Brain microvascular endothelial cell (primary cell): Measurements from ENCODE around the gene PRDM16.

Source experiments
- DNase-seq: peaks from one replicate; pipeline ENCODE4 v3.0.0-alpha.2; 2020
- H3K27ac ChIP-seq: fragments of 250-450 bp; sonication (Bioruptor Pico); 2 replicates; pipeline ENCODE4 v1.5.1; 2020; ENCODE audit warnings: mild to moderate bottlenecking, moderate library complexity
- H3K27me3 ChIP-seq: fragments of 250-450 bp; sonication (Bioruptor Pico); replicated peaks from 2 replicates; pipeline ENCODE4 v1.5.1; 2020; ENCODE audit warnings: mild to moderate bottlenecking
- H3K36me3 ChIP-seq: fragments of 250-450 bp; sonication (Bioruptor Pico); replicated peaks from 2 replicates; pipeline ENCODE4 v1.5.1; 2020; ENCODE audit warnings: mild to moderate bottlenecking
- H3K4me3 ChIP-seq: 2 replicates; pipeline ENCODE4 v1.5.1; 2011; ENCODE audit warnings: low read depth, mild to moderate bottlenecking, control low read depth, low read length, moderate library complexity
- in situ Hi-C: cut with HindIII; loops from 2 replicates; pipeline ENCODE4 v1.10.0; 2017; ENCODE audit warnings: low sequenced_read_pairs, low pct_ligation_motif_present
- TF ChIP-seq, protein P1 (sequence below): IDR thresholded peaks from 2 replicates; pipeline ENCODE4 v1.5.1; 2011; ENCODE audit warnings: low read depth, mild to moderate bottlenecking, moderate library complexity, low read length, control low read depth, inconsistent platforms; ENCODE audit errors: missing control alignments

PRDM16 gene

DNA sequence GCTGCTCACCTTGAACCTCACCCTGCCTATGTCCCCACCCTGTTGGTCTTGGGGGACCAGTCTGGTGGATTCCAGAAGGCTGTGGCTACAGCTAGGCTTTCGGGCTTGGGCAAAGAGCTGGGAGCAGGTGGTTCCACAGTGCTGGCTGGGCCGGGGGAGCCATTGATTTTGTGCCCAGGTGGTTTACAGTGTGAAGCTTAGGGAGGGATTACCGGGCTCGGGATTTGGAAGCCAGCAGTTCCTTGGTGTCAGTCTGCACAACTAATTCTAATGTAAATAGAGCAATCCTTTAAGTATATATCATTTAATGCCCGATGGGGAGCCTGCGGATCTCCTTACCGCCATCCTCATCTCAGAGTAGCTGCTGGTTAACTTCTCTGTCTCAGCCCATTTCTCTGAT, 38.2 kb downstream of the PRDM16 start:
- Histone ChIP-seq H3K27me3 (no peaks in the 10 kb centered on the region), H3K4me3 (no peak overlapping the region), H3K36me3 (no peaks in the 10 kb centered on the region), H3K27ac (no peak overlapping the region)
- in situ Hi-C loops = no loop called here
- DNase-seq = no peak
- TF ChIP-seq, protein P1, sequence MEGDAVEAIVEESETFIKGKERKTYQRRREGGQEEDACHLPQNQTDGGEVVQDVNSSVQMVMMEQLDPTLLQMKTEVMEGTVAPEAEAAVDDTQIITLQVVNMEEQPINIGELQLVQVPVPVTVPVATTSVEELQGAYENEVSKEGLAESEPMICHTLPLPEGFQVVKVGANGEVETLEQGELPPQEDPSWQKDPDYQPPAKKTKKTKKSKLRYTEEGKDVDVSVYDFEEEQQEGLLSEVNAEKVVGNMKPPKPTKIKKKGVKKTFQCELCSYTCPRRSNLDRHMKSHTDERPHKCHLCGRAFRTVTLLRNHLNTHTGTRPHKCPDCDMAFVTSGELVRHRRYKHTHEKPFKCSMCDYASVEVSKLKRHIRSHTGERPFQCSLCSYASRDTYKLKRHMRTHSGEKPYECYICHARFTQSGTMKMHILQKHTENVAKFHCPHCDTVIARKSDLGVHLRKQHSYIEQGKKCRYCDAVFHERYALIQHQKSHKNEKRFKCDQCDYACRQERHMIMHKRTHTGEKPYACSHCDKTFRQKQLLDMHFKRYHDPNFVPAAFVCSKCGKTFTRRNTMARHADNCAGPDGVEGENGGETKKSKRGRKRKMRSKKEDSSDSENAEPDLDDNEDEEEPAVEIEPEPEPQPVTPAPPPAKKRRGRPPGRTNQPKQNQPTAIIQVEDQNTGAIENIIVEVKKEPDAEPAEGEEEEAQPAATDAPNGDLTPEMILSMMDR = no peak

GRCh38 chr1:3109355-3109754, 40.4 kb downstream of the PRDM16 start:
- Histone ChIP-seq H3K27me3 (no peaks in the 10 kb centered on the region), H3K4me3 (no peak overlapping the region), H3K27ac (no peak overlapping the region), H3K36me3 (no peaks in the 10 kb centered on the region)
- DNase-seq = no peak
- TF ChIP-seq, protein P1 = no peak
- in situ Hi-C loops = no loop called here

DNA sequence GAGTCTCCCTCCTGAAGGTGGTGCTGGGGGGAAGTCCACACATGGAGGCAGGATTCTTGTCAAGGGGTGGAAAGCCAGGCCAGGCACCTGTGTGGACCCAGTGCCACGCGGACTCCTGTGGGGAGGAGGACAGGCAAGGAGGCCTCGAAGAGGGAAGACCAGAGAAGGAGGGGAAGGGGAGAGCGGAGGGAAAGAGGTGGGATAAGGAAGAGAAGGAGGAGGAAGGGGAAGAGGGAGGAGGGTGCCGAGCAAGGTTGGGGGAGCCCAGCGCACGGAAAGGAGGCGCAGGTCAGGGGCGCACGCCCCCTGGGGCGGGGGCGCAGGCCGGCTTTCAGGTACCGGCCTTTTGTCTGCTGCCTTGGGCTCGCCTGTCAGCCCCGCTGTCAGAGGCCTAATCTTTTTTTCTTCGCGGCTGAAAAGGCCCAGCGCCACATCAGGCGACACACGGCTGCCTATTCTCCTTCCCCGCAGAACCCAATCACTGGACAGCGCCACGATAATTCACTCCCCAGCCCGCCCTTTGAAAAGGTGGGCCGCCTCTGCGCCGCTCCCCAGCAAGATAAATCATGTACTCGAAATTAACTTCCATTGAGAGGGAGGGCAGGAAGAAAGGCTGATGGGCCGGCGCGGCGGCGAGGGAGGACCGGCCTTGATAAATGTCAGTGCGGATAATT, 42.5 kb downstream of the PRDM16 start:
- no peak overlapping the region for H3K27ac ChIP-seq
- no peak overlapping the region for H3K4me3 ChIP-seq
- TF ChIP-seq, protein P1 = no peak
- H3K27me3 ChIP-seq = no peaks in the 10 kb centered on the region
- H3K36me3 ChIP-seq = no peaks in the 10 kb centered on the region
- no peak for DNase-seq
- in situ Hi-C loops = no loop called here

DNA sequence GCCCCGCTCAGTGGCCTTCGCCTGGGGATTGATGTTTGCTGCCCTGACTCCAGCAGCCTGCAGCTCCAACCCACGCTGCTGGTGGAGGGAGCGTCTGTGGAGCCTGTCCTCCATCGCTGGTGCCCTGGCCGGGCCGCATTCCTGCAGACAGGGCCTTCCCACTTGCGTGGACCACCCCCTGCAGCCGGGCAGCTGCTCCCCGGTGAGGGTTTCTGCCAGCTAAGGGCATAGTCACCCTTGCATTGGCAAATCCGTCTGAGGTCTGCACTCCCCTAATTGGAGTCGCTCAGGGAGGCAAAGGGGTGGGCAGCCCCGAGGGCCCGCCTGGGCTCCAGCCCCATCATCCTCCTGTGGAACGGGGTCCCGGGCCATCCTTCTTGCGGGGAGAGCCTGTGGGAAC, 43.5 kb downstream of the PRDM16 start:
- H3K27me3 ChIP-seq = no peaks in the 10 kb centered on the region
- no peaks in the 10 kb centered on the region for H3K36me3 ChIP-seq
- TF ChIP-seq, protein P1 = no peak
- DNase-seq = no peak
- no peak overlapping the region for H3K27ac ChIP-seq
- in situ Hi-C loops = no loop called here
- no peak overlapping the region for H3K4me3 ChIP-seq

DNA sequence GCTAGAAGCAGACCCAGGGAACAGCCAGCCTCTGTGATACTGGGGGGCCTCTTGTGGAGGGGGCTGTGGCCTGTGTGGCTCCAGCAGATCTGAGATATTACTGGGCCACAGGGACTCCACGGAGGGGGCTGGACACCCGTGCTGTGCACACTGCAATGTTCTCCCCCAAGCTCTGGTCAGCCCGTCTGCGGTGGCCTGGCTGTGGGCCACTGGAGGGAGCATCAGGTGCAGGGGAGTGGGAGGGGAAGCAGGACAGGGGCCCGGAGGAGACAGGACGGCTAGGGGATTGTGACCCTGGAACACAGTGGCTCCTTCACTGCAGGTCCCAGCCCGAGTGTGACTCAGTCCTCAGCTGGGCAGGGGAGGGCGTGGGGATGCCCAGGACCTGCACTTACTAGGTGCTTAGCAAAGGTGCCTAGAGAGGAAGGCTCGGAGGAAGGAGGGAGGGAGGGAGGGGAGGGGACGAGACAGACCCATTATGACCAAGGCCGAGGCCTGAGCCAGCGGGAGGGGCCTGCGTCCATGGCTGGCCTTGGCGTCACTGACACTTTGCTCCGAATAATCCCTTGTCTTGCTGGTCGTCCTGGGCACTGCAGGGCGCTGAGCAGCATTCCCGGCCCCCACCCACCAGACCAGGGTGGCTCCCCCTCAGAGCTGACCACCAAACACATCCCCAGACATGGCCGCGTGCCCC, 44.2 kb downstream of the PRDM16 start:
- in situ Hi-C loops = no loop called here
- Histone ChIP-seq H3K27me3 (no peaks in the 10 kb centered on the region), H3K27ac (no peak overlapping the region), H3K4me3 (no peak overlapping the region), H3K36me3 (no peaks in the 10 kb centered on the region)
- DNase-seq = no peak
- TF ChIP-seq, protein P1 = no peak

- no peak for DNase-seq
- Histone ChIP-seq H3K27ac (no peak overlapping the region), H3K4me3 (no peak overlapping the region), H3K27me3 (no peaks in the 10 kb centered on the region), H3K36me3 (no peaks in the 10 kb centered on the region)
- TF ChIP-seq, protein P1 = no peak
- in situ Hi-C loops = no loop called here
These were observed 44.7 kb downstream of the PRDM16 start for GRCh38 chr1:3113741-3114056.
